Stimulated activated CD4-positive, alpha-beta T cell treated with anti-CD3 and anti-CD28 coated beads, Interleukin-1b, Interleukin-23, amount 100 ng/mL, for 4 hours (primary cell): ENCODE results near the gene FSIP2.

Source experiments
- DNase-seq, 2 donors: peaks; one replicate each; pipeline ENCODE4 v3.0.0-alpha.2; 2020; ENCODE audit warnings: low read depth in 2 of 2

The FSIP2 gene

DNA sequence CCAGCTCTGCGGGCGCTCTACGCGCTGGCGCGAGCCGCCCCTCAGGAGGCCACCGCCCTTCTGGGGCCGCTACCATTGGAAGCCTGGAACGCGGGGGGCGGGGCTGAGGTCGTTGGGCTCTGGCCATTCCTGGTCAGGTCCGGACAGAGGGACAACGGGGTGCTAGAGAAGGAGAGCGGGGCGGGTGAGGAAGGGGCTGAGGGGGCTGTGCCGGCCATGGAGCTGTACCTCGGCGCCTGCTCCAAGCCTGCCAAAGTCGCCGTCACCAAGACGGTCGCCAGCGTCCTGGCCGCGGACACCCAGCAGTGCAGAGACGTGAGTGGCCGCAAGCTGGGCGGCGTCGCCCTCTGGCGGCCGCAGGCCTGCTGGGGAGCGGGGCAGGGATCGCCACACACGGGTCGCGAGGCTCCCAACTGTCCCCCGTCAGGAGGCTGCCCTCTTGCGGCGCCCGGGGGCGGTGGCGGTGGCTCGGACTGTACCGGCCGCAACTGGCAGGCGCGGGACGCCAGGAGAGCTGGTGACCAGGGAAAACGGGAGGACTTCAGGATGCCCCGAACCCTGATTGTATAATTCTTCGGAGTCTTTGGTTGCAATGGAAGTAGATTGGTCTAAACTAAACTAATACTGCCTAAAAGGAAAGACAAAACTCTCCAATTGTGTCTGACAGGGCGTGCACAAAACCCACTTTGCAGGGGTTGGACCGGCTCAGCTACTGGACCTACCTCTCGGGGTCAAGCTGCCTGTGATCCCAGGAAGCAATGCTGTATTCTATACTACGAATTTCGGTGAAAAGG, at the start of gene FSIP2:
TSS of gene FSIP2 (plus strand) at position 126 of the 794 bp plus-strand sequence. CDS start at position 217, 91 bp downstream.
- peak in 1 of 2 donors; percentile 14 for DNase-seq

GRCh38 chr2:185689906-185690539, 48.6 kb upstream of the FSIP2 start:
- DNase-seq = no peak

- DNase-seq = no peak
Observed at GRCh38 chr2:185695711-185696235, 42.8 kb upstream of the FSIP2 start.

DNA sequence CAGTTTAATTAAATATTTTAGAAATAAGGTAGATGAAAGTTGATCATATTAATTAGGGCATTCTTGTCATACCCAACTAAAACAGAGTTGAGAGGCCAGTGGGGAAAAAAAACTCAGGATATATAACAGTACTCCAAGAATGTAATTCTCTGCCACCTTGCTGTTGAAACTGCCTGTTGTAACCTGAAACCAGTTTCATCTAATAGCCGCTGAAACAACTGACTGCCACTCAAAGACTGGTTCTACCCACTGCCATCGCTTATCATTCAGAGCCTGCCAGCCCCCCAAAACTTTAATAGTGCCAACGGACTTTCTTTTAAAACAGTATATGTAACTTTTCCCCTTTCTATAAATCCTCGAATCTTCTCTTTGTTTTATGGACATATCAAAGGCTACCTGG, 37.7 kb upstream of the FSIP2 start:
- DNase-seq = no peak

- no peak for DNase-seq
Observed at GRCh38 chr2:185734658-185735057, 3.9 kb upstream of the FSIP2 start.

GRCh38 chr2:185736210-185736609, 2.4 kb upstream of the FSIP2 start:
- no peak for DNase-seq

DNA sequence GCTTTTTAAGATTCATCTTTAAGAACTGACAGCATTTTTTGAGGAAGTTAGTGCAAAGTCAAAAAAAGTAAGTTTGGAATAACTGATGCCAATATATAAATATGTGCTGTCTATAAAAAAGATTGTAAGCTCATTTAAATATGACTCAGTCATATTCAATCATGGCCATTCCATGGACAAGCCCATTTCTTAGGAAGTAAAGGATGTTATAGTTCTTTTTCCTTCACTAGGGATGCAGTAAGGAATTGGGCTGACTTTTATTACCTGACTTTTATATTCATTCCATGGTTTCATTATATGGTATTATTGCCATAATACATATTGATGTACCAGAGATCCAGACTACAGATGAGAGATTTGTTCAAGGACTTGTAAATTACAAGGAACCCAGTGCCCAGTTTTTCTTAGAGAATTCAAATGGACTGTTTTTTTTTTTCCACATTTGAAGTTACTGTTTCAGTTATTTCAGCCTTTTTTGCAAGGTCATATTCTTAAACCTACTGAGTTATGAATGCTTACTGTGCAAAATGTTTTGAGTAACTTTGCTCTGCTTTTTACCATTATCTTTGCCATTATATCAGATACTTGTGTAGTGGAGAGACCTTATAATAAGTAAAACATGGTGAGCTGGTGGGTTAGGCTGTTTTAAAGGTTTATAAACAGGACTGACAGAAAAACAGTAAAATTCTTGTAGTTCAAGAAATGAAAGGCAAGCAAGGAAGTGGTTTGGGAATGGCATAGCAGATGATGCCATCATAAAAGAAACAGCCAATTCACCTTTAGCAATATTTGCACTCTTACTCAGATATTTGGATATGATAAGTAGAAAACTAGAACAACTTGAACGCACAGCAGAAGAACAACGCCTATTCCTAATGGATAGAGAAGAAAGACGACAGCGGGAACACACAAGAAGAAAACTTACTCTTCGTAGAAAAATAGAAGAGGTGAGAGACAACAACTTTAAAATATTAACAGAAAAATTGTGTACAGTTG, 7.6 kb downstream of the FSIP2 start:
- DNase-seq = no peak

- DNase-seq = no peak
Observed at GRCh38 chr2:185757356-185757755, 18.8 kb downstream of the FSIP2 start.

GRCh38 chr2:185771396-185771795, 32.8 kb downstream of the FSIP2 start:
- DNase-seq = no peak

DNA sequence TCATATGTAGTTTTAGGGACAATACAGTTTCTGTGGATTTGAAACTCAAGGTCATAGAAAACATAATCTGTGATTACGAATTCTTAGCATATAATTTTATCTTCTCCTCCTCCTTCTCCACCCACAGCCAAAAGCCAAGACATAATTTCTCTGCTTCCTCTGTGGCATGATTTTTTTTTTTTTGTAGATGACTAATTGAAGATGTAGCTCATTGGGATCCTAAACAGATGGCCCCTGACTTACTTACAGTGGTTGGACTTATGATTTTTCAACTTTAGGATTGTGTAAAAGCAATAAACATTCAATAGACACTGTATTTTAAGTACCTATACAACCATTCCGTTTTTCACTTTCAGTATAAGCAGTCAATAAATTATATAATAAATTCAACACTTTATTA, 42.3 kb downstream of the FSIP2 start:
- no peak for DNase-seq

- no peak for DNase-seq
Observed at GRCh38 chr2:185782223-185782769, 43.7 kb downstream of the FSIP2 start.

- DNase-seq = no peak
Observed at GRCh38 chr2:185785156-185785555, 46.6 kb downstream of the FSIP2 start.

DNA sequence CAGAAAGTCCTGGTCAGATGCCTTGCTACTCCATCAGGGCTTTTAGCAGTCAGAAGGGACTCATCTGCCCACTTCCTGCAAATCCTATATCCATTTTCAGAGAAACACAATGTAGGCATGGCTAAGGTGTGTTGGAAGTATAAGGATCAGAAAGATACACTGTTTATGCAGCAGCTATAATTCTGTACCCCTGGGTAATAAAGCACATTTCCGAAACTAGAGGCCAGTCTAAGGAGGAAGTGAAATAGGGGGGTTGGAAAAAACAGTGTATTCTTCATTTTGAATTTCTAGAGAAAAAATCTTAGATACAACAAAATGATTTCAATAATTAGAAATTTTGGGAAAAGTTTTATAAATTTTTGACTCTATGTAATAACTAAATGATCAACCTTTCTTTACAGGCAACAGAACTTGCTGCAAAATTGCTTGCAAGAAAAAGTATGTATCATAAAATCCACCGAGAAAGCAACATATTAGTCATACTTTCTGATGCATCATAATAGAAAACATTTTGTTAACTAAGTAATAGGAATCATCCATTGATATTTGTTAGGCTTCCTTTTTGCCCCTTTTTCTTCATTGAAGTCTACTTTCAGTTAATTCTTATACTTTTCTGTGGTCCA, 47.4 kb downstream of the FSIP2 start:
- no peak for DNase-seq

- no peak for DNase-seq
Observed at GRCh38 chr2:185787227-185788145, 48.9 kb downstream of the FSIP2 start.

- no peak for DNase-seq
Observed at GRCh38 chr2:185790361-185790760, 51.8 kb downstream of the FSIP2 start.

- DNase-seq = no peak
Observed at GRCh38 chr2:185793532-185794345, 55.1 kb downstream of the FSIP2 start.

GRCh38 chr2:185796758-185797157, 58.2 kb downstream of the FSIP2 start:
- no peak for DNase-seq

GRCh38 chr2:185802926-185803325, 64.3 kb downstream of the FSIP2 start:
- no peak for DNase-seq

- DNase-seq = no peak
Observed at GRCh38 chr2:185806783-185807182, 68.2 kb downstream of the FSIP2 start.
